Nasal cavity respiratory epithelium epithelial cell of viscerocranial mucosa (primary cell): ENCODE measurements around the gene FXYD6. TPM values are rescaled to one million over a fixed set of nuclear protein-coding genes. Genes with fewer than 3 reads are reported as not detected.

Experiments
- total RNA-seq: library from RNA; depleted of rRNA; stranded (reverse); fragments of >200 nt; gene quantifications from 2 replicates; pipeline ENCODE4 v1.2.3, GENCODE V29; 2014

Gene FXYD6, protein sequence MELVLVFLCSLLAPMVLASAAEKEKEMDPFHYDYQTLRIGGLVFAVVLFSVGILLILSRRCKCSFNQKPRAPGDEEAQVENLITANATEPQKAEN
- total RNA-seq, result not detected in 2 replicates

DNA sequence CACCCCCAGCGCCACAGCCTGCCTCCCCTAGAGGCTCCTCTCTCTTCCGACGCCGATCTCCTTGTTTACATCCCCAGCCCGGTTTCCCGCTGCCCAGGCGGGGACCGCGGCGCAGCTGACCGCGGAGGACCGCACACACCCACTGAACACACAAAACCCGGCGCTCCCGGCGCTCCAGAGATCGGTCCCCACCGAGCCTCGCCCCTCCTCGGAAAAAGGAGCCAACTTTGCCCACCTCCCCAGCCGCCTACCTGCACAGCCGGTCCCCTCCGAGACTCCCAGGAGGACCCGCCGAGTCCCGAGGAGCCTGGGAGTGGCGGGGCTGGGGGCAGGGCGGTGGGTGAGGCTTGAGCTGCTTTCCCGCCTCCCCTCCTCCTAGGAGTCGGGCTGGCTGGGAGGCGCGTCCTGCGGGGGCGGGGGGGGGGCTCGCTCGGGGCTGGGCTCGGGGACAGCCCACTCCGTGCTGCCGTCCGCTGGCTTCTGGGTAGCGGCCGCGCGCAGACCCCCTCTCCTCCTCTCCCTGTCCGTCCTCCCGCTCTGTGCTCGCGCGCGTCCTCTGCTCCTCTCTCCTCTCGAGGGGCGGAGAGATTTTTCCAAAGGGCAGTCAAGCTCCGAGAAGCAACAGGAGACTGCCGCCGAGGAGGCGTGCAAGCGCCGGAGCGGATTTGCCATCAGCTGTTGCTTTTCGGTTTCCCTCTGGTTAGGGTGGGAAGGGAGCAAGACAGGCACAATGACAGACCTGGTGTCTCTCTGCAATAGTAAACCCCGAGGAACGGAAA is at the start of gene FXYD6:
Gene FXYD6 (minus strand): TSS at position 318 of the 779 bp plus-strand sequence. CDS start 33,882 bp downstream, outside the sequence.

DNA sequence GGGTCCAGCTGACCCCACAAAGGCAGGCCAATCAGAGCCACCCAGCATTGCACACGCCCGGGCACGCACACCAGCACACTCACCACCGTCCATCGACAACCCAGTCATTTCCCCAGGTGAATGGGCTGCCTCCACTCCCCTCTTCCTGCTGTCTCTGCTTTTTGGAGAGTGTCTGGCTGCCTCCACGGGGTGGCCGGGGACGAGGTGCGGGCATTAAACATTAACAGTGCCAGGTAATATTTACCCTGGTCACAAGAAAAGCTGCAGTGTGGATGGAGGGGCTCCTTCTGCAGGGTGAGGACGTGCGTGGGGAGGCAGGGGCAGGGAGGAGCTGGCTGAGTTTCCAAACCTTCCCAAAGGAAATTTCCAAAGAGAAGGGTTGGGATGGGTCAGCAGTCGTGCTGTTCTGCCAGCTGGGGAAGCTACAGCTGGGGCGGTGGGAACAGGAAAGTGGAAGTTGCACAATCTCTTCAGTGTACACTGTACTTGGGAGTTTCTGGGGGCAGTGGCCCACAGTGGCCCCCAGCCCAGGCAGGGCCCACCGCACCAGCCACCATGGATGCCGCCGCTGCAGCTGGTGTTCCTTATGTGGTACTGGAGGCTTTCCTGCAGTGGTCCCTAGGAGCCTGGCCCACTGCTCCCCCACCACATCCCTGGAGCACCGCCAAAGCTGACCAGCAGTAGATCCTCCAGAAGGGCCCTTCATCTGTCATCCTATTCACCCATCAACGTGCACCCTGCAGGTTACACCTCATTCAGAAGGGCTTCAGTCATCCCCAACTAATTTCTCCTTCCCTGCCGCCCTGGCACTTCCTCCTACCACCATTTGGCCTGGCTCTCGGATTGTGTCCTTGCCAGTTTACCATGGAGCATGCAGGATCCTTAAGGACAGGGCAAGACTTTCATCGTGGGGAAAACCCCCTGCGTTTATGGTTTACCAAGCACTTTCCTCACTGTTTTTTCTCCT is 51.6 kb downstream of the FXYD6 start, which contains the start of gene FXYD2:
Gene FXYD2 (minus strand): TSS at position 174 of the 967 bp plus-strand sequence. CDS start 66 bp downstream, at position 108.

GRCh38 chr11:117796872-117797529 is 79.5 kb downstream of the FXYD6 start, which contains the start of gene DSCAML1:
DSCAML1 (minus strand) TSS chr11:117797216; CDS start chr11:117797079, 137 bp downstream.

Other genes starting within 250 kb of the FXYD6 start
- not detected in 2 replicates for gene DSCAML1, start 79.4 kb downstream of the FXYD6 start, total RNA-seq
- not detected in 2 replicates for gene FXYD2, start 51.9 kb downstream of the FXYD6 start, total RNA-seq
- 3.6 and 6.8 TPM in 2 replicates for gene TMPRSS13, start 52.7 kb upstream of the FXYD6 start, total RNA-seq
- gene IL10RA, start 109.7 kb upstream of the FXYD6 start, total RNA-seq, result under 0.01 TPM in 2 replicates
- 14.4 and 229 TPM in 2 replicates for gene TMPRSS4, start 200.4 kb upstream of the FXYD6 start, total RNA-seq
- not detected in 2 replicates for gene SMIM35, start 210.3 kb upstream of the FXYD6 start, total RNA-seq